ENCODE data around the gene CYP4F3.
"Not testable (repeated sequence)": the region's sequence is repeated elsewhere in the genome, so short reads cannot be mapped to it uniquely, and the experiment has no call there.

Gene CYP4F3, protein sequence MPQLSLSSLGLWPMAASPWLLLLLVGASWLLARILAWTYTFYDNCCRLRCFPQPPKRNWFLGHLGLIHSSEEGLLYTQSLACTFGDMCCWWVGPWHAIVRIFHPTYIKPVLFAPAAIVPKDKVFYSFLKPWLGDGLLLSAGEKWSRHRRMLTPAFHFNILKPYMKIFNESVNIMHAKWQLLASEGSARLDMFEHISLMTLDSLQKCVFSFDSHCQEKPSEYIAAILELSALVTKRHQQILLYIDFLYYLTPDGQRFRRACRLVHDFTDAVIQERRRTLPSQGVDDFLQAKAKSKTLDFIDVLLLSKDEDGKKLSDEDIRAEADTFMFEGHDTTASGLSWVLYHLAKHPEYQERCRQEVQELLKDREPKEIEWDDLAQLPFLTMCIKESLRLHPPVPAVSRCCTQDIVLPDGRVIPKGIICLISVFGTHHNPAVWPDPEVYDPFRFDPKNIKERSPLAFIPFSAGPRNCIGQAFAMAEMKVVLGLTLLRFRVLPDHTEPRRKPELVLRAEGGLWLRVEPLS

DNA sequence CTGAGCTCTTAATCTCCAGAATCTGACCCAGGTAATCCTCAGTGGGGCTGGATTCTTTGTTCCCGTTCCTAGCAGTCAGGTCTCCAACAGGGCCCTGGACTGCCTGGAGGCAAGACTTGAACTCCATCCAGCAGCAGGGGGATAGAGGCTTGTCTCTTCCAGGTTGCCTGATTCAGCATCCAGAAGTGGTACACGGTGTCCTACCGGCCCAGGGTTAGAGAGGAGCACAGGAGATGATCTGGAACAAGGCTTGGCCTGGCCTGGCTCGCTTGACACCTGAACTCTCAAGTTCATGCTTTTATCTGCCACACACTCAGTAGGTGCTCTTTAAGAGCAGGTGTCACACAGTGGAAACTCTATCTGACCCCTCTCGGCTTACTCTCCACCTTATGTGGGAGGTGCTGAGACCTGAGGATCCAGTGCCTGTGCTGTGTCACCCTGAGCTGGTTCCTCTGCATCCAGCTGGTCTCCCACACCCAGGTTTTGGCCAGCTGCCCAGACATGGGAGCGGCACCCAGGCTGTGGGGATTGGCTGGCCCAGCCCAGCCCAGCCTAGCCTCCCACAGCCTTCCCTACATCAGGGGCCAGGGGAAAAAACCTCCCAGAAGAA is at the start of gene CYP4F3:
TSS of gene CYP4F3 (plus strand) at position 604 of the 610 bp plus-strand sequence. CDS start 519 bp downstream, outside the sequence.
- FAIRE-seq: no peak

DNA sequence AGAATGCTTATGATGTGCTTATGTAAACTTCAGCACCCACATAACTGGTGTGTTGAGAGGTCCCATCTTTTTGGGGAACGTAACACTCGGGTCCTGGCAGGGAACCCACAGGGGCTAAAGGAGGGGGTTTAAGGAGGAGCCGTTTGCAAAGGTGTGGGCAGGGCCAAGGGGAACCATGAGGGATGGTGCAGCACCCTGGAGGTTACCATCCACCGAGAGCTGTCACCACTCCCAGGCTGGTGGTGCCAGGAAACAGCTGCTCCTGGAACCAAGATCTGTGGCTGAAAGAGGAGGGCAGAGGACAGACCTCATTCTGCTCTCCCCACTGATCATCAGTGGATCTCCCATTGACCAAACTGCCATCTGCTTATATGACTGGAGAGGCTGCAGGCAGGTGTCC is 48.9 kb upstream of the CYP4F3 start:
- no peak for FAIRE-seq

DNA sequence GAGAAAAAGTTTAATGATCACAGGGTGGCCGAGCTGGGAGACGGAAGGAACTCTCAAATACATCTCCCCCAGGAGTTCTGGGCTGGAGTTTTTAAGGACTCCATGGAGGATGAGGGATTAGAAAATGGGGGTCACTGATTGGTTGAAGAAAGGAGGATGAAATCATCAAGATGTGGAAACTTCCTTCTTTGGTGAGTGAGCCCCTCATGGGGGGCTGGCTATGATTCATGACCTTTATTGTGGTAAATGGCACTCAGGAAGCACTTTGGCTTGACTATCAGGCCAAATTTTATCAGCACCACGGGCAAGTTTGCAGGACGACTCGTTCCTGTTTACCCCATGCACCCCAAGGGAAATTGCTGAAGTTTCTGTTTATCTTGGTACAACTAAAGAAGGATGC is 48.2 kb upstream of the CYP4F3 start:
- not testable (repeated sequence) for FAIRE-seq

DNA sequence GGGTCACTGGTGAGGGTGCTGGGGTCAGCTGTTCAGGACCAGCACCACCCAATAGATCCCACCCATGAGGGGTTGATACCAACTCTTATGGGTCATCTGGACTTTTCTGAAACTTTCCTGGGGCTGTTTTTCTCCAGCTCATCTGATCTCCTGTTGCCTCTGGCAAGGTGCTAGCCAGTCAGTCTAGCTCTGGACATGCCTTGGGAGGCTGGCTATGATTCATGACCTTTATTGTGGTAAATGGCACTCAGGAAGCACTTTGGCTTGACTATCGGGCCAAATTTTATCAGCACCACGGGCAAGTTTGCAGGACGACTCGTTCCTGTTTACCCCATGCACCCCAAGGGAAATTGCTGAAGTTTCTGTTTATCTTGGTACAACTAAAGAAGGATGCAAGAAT is 46.9 kb upstream of the CYP4F3 start:
- not testable (repeated sequence) for FAIRE-seq

DNA sequence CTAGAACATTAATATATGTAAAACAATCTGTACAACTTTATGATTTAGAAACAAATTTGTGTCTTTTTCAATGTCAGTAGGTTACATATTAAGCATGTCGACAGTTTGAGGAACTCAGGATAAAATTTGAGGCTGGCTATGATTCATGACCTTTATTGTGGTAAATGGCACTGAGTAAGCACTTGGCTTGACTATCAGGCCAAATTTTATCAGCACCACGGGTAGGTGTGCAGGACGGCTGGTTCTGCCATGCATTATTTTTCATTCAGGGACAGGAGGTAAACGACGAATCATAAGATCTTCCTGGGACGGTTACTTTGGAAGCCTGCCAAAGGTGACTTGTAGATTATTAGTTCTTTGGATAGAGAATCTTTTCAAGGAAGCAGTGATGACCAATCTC is 45.6 kb upstream of the CYP4F3 start:
- no peak for FAIRE-seq

DNA sequence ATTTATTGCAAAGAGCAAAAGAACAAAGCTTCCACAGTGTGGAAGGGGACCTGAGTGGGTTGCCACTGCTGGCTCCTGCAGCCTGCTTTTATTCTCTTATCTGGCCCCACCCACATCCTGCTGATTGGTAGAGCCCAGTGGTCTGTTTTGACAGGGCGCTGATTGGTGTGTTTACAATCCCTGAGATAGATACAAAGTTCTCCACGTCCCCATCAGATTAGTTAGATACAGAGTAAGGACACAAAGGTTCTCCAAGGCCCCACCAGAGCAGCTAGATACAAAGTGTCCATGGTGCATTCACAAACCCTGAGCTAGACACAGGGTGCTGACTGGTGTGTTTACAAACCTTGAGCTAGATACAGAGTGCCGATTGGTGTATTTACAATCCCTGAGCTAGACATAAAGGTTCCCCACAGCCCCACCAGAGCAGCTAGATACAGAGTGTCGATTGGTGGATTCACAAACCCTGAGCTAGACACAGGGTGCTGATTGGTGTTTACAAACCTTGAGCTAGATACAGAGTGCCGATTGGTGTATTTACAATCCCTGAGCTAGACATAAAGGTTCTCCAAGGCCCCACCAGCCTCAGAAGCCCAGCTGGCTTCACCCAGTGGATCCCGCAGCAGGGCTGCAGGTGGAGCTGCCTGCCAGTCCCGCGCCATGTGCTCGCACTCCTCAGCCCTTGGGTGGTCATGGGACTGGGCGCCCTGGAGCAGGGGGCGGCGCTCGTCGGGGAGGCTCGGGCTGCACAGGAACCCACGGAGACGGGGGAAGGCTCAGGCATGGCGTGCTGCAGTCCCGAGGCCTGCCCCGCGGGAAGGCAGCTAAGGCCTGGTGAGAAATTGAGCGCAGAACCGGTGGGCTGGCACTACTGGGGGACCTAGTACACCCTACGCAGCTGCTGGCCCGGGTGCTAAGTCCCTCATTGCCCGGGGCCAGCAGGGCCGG is 32.4 kb upstream of the CYP4F3 start:
- not testable (repeated sequence) for FAIRE-seq

DNA sequence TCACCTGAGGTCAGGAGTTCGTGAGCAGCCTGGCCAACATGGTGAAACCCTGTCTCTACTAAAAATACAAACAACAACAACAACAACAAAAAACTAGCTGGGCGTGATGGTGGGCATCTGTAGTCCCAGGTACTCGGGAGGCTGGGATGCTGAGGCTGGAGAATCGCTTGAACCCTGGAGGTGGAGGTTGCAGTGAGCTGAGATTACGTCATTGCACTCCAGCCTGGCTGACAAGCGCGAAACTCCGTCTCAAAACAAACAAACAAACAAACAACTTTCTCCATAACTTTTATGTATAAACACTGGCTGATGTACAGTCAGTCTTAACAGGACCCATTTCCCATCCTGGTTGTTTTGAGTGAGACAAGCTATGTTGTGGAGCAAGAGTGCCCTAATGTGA is 31.4 kb upstream of the CYP4F3 start:
- FAIRE-seq: no peak

DNA sequence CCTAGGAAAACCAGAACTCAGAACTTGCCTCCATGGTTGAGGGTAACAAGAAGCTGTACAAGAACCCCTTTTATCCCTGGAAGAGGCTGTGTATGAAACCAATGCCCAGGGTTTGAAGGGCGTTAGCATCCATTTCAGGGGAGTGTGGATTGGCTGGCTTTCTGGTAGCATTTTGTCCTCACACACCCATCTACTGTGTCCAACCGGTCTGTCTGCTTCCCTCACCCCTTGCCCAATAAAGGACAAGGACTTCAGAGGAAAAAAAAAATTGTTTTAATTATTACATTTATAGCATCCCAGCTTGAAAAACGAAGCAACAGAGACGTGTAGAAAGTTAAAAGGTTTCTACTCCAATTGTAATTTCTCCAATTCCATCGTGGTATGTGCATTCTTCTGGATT is 28.4 kb upstream of the CYP4F3 start:
- FAIRE-seq: no peak

DNA sequence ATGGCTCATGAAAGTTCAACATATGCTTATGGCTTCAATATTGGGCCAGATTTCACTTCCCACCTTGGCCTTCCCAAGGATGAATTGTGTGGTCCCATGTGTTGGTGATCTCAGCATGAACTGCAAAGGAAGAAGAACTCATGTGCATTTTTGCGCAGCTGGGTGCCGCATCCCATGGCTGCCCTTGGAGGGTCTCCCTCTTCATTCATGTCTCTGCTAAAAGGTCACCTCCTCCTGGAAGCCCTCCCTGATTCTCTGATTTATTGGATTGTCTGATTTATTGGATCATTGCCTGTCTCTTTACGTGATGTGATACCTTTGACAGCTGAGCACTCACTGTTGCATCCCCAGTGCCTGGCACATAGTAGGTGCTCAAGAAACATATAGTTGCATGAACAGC is 27.4 kb upstream of the CYP4F3 start:
- FAIRE-seq: no peak

DNA sequence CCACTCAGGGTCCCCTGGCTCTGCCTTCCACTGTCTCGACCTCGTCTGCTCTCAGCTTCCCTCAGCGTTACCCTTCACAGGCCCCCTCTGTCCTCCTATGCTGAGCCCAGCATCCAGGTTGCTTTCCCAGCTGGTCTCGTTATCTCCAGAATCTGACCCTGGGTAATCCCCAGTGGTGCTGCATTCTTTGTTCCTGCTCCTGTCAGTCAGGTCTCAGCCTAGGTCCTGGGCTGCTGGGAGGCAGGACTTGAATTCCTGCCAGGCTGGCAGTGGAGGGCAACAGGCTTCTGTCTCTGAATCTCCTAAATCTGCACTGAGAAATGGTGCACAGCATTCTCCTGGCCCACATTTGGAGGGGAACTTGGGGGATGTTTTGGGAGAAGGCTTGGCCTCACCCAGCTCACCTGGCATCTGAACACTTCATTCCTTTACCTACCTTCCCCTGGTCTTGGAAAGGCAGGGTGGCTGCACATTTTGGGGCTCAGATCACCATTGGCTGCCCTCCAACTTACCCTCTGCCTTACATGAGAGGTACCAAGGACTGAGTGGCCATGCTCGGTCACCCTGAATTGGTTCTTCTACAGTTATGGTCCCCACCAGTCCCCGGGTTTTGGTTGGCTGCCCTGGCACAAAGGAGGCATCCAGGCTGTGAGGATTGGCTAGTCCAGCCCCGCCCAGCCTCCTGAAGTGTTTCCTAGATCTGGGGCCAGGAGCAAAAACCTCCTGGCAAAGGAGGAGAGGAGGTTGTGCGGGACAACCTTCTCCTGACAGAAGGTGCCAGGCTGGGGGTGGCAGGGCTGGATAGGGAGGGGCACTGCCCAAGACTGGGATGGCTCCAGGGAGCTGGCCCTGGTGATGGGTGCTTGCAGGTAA is 26.0 kb upstream of the CYP4F3 start, which contains the start of gene CYP4F8:
TSS of gene CYP4F8 (plus strand) at position 712 of the 873 bp plus-strand sequence. CDS start 399 bp downstream, outside the sequence.
- no peak for FAIRE-seq

DNA sequence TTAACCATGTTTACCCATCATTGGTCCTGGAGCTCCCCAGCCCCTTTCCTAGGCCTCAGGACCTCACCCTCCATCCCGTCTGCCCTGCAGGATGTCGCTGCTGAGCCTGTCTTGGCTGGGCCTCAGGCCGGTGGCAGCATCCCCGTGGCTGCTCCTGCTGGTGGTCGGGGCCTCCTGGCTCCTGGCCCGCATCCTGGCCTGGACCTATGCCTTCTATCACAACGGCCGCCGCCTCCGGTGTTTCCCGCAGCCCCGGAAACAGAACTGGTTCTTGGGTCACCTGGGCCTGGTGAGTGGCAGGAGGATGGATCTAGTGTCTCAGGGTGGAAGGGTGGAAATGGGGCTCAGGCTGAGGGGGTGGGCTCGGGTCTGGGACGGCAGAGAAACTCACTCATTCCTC is 25.2 kb upstream of the CYP4F3 start:
- FAIRE-seq: no peak

DNA sequence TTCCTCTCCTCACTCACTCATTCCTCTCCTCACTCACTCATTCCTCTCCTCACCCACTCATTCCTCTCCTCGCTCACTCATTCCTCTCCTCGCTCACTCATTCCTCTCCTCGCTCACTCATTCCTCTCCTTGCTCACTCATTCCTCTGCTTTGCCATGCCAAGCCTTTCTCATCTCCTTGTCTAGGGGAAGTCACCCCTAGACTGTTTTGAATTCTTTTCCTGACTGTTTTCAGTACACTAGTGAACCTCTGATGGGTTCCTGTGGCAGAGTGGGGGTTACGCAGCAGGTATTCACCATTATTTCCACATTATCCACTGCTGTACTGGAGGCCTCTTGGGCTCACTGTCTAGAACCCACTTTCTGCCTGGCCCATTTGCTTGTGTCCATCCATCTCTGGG is 24.5 kb upstream of the CYP4F3 start:
- FAIRE-seq: no peak

DNA sequence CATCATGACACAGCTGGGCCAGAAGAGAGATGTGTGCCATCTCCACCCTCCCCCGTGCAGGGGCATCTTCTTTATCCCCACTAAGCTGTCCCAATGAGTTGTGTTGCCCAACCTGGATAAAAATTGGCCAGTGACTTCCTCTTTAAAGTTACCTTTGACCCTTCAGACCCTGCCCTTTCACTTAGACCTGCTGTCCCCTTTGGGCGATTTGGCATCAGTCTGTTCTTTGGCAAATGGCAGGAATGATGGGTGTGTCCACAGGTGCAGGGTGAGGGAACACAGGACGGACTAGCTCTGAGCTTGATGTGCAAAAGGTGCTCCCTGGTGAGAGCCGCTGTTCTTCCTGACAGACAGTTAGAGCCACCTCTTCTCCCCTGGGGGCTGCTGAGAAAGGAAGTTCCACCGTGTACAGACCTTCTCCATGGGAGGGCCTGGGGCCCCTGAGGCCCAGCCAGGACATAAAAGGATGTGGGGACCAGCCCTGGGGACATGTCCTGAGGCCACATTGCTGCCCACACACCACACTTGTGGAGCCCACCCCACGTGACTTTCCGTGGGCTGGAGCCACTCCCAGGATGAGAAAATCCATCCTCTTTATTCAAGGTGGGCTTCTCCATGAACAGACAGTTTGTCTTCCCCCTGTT is 23.9 kb upstream of the CYP4F3 start:
- FAIRE-seq: no peak

DNA sequence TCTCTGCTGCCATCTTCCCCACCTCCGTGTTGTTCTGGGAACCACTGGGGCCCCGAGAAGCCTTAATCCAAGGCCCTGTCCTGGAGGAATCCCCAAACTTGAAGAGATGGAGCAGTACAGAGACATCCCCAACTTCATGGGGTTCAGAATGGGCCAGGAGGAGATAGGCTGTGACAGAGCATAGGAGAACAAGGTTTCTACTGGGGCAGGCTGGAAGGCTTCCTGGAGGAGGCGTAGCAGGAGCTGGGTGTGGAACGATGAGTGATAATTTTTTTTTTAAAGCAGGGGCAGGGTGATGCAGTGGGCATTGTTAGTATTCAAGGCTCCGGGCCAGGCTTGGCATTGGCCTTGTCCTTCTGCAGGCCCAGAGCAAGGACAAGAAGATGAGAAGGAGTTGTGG is 22.4 kb upstream of the CYP4F3 start:
- no peak for FAIRE-seq

DNA sequence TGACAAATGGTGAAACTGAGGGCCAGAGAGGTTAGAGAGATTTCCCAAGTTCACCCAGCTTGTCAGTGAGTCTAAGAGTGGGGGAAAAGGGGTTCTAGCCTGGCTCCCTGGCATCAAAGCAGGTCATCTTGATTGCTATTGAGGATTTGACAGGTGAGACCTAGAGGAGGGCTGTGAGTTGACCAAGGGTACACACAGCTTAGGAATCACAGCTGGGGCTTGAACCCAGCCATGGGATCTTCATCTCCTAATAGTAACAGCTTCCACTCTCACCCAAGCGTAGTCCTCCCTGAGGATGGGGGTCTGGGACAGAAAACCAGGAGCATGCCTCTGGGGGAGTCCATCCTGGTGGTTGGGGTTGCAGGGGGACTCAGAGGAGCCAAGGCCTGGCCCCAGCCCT is 18.9 kb upstream of the CYP4F3 start:
- FAIRE-seq: no peak

DNA sequence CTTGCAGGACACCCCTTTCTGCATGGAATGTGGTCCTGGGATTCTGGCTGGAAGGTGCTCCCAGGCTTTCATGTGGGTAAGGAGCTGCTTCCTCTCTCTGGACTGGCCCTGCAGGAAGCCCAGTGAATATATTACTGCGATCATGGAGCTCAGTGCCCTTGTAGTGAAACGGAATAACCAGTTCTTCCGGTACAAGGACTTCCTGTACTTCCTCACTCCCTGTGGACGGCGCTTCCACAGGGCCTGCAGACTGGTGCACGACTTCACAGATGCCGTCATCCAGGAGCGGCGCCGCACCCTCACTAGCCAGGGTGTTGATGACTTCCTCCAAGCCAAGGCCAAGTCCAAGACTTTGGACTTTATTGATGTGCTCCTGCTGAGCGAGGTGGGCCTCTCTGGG is 17.7 kb upstream of the CYP4F3 start:
- no peak for FAIRE-seq

DNA sequence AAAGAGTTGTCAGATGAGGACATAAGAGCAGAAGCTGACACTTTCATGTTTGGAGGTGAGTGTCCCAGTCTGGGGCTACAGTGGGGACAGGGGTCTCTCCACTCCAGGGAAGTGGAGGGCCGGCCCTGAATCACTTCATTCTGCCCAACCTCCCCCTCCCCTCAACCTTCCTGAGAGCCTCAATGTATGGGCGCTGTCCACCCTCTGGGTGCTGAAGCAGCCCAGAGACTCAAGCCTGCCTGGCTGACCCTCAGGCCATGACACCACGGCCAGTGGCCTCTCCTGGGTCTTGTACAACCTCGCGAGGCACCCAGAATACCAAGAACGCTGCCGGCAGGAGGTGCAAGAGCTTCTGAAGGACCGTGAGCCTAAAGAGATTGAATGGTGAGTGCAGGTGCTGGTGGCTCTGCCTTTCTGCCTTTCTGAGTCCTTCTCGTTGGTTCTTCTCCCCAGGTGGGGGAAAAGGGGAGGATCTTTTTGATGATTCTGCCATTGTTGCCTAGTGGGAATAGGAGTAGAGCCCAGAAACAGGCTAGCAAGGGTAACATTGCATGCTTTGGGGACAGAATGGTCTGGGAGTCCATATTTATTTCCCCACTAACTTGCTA is 16.9 kb upstream of the CYP4F3 start:
- FAIRE-seq: no peak

DNA sequence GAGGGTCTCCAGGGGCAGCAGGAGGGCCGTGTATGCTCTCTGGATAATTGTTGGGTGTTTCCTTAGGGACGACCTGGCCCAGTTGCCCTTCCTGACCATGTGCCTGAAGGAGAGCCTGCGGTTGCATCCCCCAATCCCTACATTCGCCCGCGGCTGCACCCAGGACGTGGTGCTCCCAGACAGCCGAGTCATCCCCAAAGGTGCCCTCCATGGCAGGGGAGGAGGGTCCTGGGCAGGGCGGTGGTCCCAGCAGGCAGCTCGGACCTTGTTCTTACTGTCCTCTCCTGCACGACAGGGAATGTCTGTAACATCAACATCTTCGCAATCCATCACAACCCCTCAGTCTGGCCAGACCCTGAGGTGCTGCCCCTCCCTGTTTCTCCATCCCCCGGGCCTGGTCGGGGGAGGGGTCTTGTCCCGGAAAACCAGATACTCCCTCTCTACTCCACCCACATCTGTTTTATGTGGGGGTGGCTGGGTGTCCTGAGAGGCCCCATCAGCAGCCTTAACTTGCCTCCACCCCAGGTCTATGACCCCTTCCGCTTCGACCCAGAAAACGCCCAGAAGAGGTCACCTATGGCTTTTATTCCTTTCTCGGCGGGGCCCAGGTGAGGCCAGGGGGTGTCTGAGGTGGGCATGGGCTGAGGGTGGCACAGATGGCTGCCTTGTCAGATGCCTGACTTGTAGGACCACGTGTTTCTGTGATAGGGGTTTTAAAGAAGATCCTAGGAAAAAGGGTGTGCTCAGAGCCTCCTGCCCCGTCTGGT is 12.3 kb upstream of the CYP4F3 start:
- FAIRE-seq: no peak

DNA sequence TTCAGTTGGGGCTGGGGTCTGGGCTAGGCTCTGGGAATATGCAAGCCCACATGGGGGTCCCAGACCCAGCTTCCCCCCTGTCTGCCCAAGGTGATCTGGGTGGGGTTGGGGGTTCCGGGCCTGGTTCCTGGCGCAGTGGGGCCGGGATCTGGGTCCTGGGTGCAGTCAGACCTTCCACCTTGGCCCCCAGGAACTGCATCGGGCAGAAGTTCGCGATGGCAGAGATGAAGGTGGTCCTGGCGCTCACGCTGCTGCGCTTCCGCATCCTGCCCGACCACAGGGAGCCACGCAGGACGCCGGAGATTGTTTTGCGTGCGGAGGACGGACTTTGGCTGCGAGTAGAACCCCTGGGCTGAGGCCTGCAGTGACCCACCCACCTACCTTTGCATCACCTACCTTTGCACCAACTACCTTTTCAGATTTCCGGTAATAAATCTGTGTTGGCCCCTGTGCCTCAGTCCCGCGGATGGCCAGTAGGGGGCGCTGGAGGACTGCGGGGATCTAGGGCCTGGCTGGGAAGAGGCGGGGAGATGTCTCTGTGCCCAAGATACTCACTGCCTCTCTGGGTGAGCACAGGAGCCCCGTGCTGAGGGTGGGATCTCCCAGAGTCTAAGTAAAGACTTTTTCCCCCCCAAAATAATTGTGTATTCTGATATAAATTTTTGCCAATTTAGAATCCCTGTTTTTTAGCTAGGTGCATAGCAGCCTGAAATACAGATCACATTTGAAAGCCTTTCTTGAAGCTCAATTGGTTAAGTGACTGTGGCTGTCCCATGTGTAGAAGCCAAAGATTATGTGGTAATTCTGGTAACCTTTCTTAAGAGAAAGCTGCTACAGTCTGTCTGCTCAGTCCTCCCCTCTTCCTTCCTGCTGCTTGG is 11.5 kb upstream of the CYP4F3 start:
- FAIRE-seq: no peak
